ENCODE measurements around the gene COL5A1.

The COL5A1 gene

GRCh38 chr9:134683714-134684374 is 42.2 kb downstream of the COL5A1 start:
- TF ChIP-seq POLR2AphosphoS5 (IDR thresholded peaks at IDR 0.05; ENCODE audit: low read depth, low read length) (no peak), SIN3A (IDR thresholded peaks at IDR 0.05; ENCODE audit: borderline replicate concordance, insufficient read depth, low read length) (no peak), FOXP2 (optimal IDR thresholded peaks at IDR 0.05; ENCODE audit: borderline replicate concordance, extremely low read depth, extremely low read length, insufficient read depth) (no peak), TAF1 (IDR thresholded peaks at IDR 0.05; ENCODE audit: borderline replicate concordance, insufficient read depth, low read length) (no peak)
- TF ChIP-seq, protein P1, sequence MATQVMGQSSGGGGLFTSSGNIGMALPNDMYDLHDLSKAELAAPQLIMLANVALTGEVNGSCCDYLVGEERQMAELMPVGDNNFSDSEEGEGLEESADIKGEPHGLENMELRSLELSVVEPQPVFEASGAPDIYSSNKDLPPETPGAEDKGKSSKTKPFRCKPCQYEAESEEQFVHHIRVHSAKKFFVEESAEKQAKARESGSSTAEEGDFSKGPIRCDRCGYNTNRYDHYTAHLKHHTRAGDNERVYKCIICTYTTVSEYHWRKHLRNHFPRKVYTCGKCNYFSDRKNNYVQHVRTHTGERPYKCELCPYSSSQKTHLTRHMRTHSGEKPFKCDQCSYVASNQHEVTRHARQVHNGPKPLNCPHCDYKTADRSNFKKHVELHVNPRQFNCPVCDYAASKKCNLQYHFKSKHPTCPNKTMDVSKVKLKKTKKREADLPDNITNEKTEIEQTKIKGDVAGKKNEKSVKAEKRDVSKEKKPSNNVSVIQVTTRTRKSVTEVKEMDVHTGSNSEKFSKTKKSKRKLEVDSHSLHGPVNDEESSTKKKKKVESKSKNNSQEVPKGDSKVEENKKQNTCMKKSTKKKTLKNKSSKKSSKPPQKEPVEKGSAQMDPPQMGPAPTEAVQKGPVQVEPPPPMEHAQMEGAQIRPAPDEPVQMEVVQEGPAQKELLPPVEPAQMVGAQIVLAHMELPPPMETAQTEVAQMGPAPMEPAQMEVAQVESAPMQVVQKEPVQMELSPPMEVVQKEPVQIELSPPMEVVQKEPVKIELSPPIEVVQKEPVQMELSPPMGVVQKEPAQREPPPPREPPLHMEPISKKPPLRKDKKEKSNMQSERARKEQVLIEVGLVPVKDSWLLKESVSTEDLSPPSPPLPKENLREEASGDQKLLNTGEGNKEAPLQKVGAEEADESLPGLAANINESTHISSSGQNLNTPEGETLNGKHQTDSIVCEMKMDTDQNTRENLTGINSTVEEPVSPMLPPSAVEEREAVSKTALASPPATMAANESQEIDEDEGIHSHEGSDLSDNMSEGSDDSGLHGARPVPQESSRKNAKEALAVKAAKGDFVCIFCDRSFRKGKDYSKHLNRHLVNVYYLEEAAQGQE (IDR thresholded peaks at IDR 0.05; ENCODE audit: insufficient read depth in 1 of 2, low read depth in 2 of 2, low read length in 2 of 2), result no peak

DNA sequence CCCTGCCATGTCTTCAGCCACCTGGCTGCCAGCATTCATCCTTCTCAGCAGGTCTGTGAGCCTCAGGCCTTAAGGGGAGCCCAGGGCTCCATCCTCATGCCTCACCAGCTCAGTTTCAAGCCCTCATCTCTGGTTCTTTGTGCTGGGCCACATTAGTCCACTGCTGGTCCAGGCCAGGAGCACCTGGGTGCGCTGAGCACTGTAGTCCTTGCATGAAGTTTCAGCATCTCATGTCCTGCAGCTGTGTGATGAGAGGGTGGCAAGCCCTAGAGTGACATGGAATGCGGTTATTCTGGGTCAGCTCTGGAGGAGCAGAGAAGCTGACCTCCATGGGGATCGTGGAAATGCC is 42.7 kb downstream of the COL5A1 start:
- no peak for TF ChIP-seq FOXP2 (optimal IDR thresholded peaks at IDR 0.05; ENCODE audit: borderline replicate concordance, extremely low read depth, extremely low read length, insufficient read depth)
- TF ChIP-seq, protein P1 (IDR thresholded peaks at IDR 0.05; ENCODE audit: insufficient read depth in 1 of 2, low read depth in 2 of 2, low read length in 2 of 2), result no peak
- no peak for TF ChIP-seq SIN3A (IDR thresholded peaks at IDR 0.05; ENCODE audit: borderline replicate concordance, insufficient read depth, low read length)
- no peak for TF ChIP-seq POLR2AphosphoS5 (IDR thresholded peaks at IDR 0.05; ENCODE audit: low read depth, low read length)
- TF ChIP-seq TAF1 (IDR thresholded peaks at IDR 0.05; ENCODE audit: borderline replicate concordance, insufficient read depth, low read length), result no peak

GRCh38 chr9:134685784-134686183 is 44.2 kb downstream of the COL5A1 start:
- TF ChIP-seq FOXP2 (optimal IDR thresholded peaks at IDR 0.05; ENCODE audit: borderline replicate concordance, extremely low read depth, extremely low read length, insufficient read depth) (no peak), SIN3A (IDR thresholded peaks at IDR 0.05; ENCODE audit: borderline replicate concordance, insufficient read depth, low read length) (no peak), POLR2AphosphoS5 (IDR thresholded peaks at IDR 0.05; ENCODE audit: low read depth, low read length) (no peak), TAF1 (IDR thresholded peaks at IDR 0.05; ENCODE audit: borderline replicate concordance, insufficient read depth, low read length) (no peak)
- TF ChIP-seq, protein P1 (IDR thresholded peaks at IDR 0.05; ENCODE audit: insufficient read depth in 1 of 2, low read depth in 2 of 2, low read length in 2 of 2), result no peak

- TF ChIP-seq SIN3A (IDR thresholded peaks at IDR 0.05; ENCODE audit: borderline replicate concordance, insufficient read depth, low read length) (no peak), FOXP2 (optimal IDR thresholded peaks at IDR 0.05; ENCODE audit: borderline replicate concordance, extremely low read depth, extremely low read length, insufficient read depth) (no peak), TAF1 (IDR thresholded peaks at IDR 0.05; ENCODE audit: borderline replicate concordance, insufficient read depth, low read length) (no peak), POLR2AphosphoS5 (IDR thresholded peaks at IDR 0.05; ENCODE audit: low read depth, low read length) (no peak)
- TF ChIP-seq, protein P1 (IDR thresholded peaks at IDR 0.05; ENCODE audit: insufficient read depth in 1 of 2, low read depth in 2 of 2, low read length in 2 of 2), result no peak
These were observed 45.3 kb downstream of the COL5A1 start for GRCh38 chr9:134686896-134687295.

All from PFSK-1 (cell line).